ENCODE data around the gene EEIG1.

EEIG1 gene

DNA sequence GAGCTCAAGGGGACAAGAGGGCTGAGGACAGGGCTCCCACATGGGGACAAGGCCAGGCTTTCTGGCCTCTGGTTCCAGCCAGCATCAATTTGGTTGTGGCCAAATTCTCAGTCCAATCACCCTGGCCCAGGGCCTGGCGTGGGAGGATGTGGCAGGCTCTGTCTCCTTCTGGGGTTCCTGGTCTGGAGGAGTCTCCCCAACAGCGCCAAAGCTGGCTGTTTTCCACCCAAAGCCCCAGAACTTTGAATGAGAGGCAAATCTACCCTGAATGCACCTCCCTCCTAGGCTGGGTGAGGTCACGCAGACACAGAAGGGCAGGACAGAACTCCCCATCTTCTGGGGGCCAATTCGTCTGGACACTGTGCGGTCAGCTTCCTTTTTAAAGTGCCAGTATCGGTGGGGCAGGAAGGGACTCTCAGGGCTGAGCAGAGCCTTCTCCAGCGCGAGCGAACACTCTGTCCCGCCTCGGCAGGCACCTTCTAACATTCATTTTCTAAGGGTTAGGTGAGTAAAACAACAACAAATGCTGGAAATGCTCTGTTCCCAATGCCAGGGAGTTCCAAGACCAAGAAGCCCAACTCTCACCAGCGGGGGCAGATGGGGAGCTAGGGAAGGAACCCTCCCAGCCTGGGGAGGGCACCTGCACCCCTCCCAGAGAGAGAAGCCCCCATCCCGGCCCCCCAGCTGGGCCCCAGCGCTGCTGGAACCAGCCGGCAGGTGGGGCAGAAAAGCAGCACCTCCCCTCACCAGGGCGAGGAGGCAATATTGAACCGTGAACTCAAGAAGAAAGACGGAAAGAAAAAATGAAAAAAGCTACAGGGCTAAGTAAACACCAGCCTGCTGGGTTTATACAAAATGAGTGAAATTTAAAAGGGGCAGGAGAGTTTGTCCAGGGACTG is 39.5 kb downstream of the EEIG1 start:
- DNase-seq (ENCODE audit: low spot score): no peak

- DNase-seq (ENCODE audit: low spot score): no peak
These were observed 40.2 kb downstream of the EEIG1 start for GRCh38 chr9:127940593-127940992.

GRCh38 chr9:127938298-127938690 is 42.5 kb downstream of the EEIG1 start:
- no peak for DNase-seq (ENCODE audit: low spot score)

GRCh38 chr9:127937388-127938297 is 43.1 kb downstream of the EEIG1 start, which contains the start of gene DPM2:
TSS of gene DPM2 (minus strand) at chr9:127937854. CDS start at chr9:127937820, 34 bp downstream.
- DNase-seq (ENCODE audit: low spot score): peak; percentile 86

DNA sequence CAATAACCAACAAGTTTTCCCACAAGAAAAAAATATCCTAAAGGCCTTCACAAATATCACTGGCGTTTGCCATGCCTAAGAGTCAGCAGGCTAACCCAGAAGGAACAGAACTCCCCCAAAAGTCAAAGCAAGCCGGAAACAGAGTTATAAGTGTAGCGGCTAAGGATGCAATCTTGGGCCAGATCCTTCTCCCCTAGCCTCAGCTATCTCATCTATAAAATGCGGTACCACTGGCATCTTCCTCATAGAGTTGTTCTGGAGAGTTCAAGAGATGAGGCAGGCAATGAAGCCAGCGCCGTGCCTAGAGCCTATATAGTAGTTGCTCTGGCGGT is 43.8 kb downstream of the EEIG1 start:
- no peak for DNase-seq (ENCODE audit: low spot score)

DNA sequence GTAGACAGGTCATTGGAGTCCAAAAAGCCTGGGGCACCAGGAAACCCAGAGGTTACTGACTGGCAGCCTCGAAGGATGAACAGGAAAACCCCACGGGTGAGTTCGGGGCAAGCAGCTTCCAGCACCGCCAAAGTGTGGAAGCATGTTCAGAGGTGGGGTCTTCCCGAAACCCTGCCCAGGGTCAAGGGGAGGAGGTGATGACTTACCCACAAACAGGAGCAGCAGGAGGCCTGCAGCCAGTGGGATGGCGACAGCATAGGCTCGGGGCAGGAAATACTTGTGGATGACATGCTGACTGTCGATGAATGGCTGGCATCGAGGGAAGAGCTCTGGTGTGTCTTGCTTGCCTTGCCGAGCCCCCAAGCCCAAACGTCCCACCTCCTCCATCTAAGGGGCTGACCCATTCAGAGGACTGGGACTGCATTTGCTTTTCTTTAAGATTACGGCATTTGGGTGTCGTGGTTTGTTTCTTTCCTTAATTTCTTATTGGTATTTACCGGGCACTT is 44.4 kb downstream of the EEIG1 start:
- DNase-seq (ENCODE audit: low spot score): no peak

DNA sequence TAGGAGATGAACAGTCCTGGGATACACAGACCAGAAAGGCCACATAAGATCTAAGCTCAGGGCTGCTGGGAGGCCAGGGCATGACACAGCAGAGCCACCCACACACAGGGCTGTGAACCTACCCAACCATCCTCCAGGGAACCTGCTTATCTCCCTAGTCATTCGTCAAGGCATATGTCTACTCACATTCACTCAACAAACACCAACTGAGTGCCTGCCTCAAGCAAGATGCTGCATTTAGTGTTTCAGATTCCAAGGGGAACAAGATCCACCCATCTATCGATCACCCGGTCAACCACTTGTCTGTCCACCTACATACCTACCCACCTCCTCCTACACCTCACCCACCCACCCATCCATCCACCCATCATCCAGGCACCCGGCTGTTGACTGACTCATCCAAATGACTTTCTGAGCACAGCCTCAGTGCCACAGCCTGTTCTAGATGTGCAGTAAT is 45.0 kb downstream of the EEIG1 start:
- no peak for DNase-seq (ENCODE audit: low spot score)

DNA sequence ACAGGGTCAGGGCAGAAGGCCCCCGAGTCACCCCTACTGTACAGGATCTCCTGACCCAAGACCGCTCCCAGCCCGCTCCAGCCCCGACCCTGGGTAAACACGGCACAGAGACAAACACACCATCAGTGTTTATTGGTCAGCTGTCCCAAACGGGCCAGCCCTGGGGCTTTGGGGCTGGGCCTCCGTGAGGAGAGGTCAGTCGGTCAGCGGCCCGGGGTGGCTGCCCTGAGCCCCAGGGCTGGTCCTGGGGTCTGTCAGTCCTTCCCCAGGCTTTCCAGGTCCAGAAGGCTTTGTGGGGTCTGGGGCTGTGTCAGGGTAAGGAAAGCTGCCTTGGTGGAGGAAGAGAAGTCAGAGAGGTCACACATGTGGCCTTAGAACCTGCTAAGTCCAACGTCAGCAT is 45.8 kb downstream of the EEIG1 start:
- no peak for DNase-seq (ENCODE audit: low spot score)

GRCh38 chr9:127934248-127934647 is 46.5 kb downstream of the EEIG1 start:
- no peak for DNase-seq (ENCODE audit: low spot score)

- DNase-seq (ENCODE audit: low spot score): no peak
These were observed 49.5 kb downstream of the EEIG1 start for GRCh38 chr9:127931092-127931881.

All from CD4-positive, alpha-beta T cell treated with Interleukin-6 at 100 ng/mL for 8 hours (primary cell).